Activated T-helper 1 cell treated with anti-CD3 and anti-CD28 coated beads, Interleukin-12 subunit alpha, Interleukin-12 subunit beta, Interleukin-2, Interleukin-4 antibody, amounts not matched to agents 30 ng/mL and 10 ng/mL and 1 ng/mL, durations not matched to agents 14 hours and 24 hours and 36 hours (primary cell): ENCODE measurements around the gene EGFLAM. TPM values are rescaled to one million over a fixed set of nuclear protein-coding genes. Genes with fewer than 3 reads are reported as not detected.

ENCODE experiments used
- DNase-seq: peaks from one replicate; pipeline ENCODE4 v3.0.0; 2021; ENCODE audit warnings: low spot score
- H3K27ac Mint-ChIP-seq: one replicate; pipeline ENCODE4 v1.8.0; 2021; ENCODE audit warnings: mild to moderate bottlenecking, mixed read lengths
- H3K27me3 Mint-ChIP-seq: one replicate; pipeline ENCODE4 v1.8.0; 2022; ENCODE audit warnings: mild to moderate bottlenecking, moderate library complexity, mixed read lengths; ENCODE audit not compliant: insufficient read depth
- H3K36me3 Mint-ChIP-seq: one replicate; pipeline ENCODE4 v1.8.0; 2021; ENCODE audit warnings: low read depth, mixed read lengths
- H3K4me1 Mint-ChIP-seq: one replicate; pipeline ENCODE4 v1.8.0; 2021; ENCODE audit warnings: low read depth, mixed read lengths
- H3K4me3 Mint-ChIP-seq: one replicate; pipeline ENCODE4 v1.8.0; 2021; ENCODE audit warnings: mild to moderate bottlenecking, moderate library complexity, mixed read lengths
- H3K9me3 Mint-ChIP-seq: one replicate; pipeline ENCODE4 v1.8.0; 2021; ENCODE audit warnings: mixed read lengths
- intact Hi-C: fragments of 100-400 bp; cut with micrococcal nuclease; formaldehyde crosslinking; loops from one replicate; pipeline ENCODE4 v1.15.1; 2024
- total RNA-seq: library from RNA; stranded (reverse); gene quantifications from 2 replicates; pipeline ENCODE4 v1.2.3, GENCODE V29; 2022

The EGFLAM gene
- total RNA-seq, 1 donor from 2014 or later: not detected

GRCh38 chr5:38285226-38285625, 26.9 kb downstream of the EGFLAM start:
- Mint-ChIP-seq H3K27me3 (no peaks in the 10 kb centered on the region), H3K4me1 (no peaks in the 10 kb centered on the region), H3K4me3 (no peak overlapping the region), H3K9me3 (no peaks in the 10 kb centered on the region), H3K27ac (no peak overlapping the region), H3K36me3 (no peaks in the 10 kb centered on the region)
- intact Hi-C loops: no loop called here
- no peak for DNase-seq

GRCh38 chr5:38286002-38286401, 27.6 kb downstream of the EGFLAM start:
- intact Hi-C loops: no loop called here
- Mint-ChIP-seq H3K27me3 (no peaks in the 10 kb centered on the region), H3K9me3 (no peaks in the 10 kb centered on the region), H3K4me3 (no peak overlapping the region), H3K27ac (no peak overlapping the region), H3K36me3 (no peaks in the 10 kb centered on the region), H3K4me1 (no peaks in the 10 kb centered on the region)
- DNase-seq: no peak

- H3K27me3 Mint-ChIP-seq: no peaks in the 10 kb centered on the region
- DNase-seq: no peak
- intact Hi-C loops: no loop called here
- no peaks in the 10 kb centered on the region for H3K9me3 Mint-ChIP-seq
- no peak overlapping the region for H3K27ac Mint-ChIP-seq
- no peak overlapping the region for H3K4me3 Mint-ChIP-seq
- H3K4me1 Mint-ChIP-seq: no peaks in the 10 kb centered on the region
- no peaks in the 10 kb centered on the region for H3K36me3 Mint-ChIP-seq
Measured at GRCh38 chr5:38287124-38287523, 28.8 kb downstream of the EGFLAM start.

- DNase-seq: no peak
- H3K9me3 Mint-ChIP-seq: no peaks in the 10 kb centered on the region
- H3K27me3 Mint-ChIP-seq: no peaks in the 10 kb centered on the region
- no peaks in the 10 kb centered on the region for H3K4me1 Mint-ChIP-seq
- intact Hi-C loops: no loop called here
- H3K36me3 Mint-ChIP-seq: no peaks in the 10 kb centered on the region
- H3K4me3 Mint-ChIP-seq: no peak overlapping the region
- H3K27ac Mint-ChIP-seq: no peak overlapping the region
Measured at GRCh38 chr5:38289457-38289856, 31.1 kb downstream of the EGFLAM start.

DNA sequence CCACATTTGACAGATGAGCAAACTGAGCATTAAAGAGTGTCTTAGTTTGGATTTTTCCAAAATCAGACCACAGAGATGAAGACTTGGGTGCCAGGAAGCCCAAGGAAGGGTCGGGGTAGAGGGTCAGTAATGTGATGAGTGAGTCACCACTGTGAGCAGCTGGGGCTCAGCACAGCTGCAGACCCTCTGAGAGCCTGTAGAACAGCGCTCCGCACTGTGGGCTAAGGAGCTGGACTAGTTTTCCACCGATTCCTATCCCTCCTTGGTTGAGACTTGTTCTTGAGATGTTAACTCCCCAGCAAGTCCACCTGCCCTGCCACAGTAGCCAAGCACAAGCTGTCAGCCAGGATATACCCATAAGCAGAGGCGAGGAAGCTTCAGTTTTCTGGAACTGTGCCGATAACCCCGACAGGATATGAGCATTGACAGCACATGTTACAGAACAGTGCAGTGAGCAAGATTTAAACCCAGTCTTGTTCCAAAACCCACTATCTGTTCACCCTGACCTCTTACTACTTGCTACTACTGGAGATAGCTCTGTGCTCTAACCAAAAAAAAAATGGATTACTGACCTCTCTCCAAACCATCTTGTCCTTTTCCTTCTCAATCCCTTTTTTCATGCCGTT, 31.8 kb downstream of the EGFLAM start:
- no peak for DNase-seq
- H3K36me3 Mint-ChIP-seq: no peaks in the 10 kb centered on the region
- H3K27ac Mint-ChIP-seq: no peak overlapping the region
- H3K4me3 Mint-ChIP-seq: no peak overlapping the region
- no peaks in the 10 kb centered on the region for H3K4me1 Mint-ChIP-seq
- no peaks in the 10 kb centered on the region for H3K27me3 Mint-ChIP-seq
- no peaks in the 10 kb centered on the region for H3K9me3 Mint-ChIP-seq
- intact Hi-C loops: no loop called here

GRCh38 chr5:38291355-38291754, 33.0 kb downstream of the EGFLAM start:
- Mint-ChIP-seq H3K9me3 (no peaks in the 10 kb centered on the region), H3K4me3 (no peak overlapping the region), H3K27me3 (no peaks in the 10 kb centered on the region), H3K36me3 (no peaks in the 10 kb centered on the region), H3K4me1 (no peaks in the 10 kb centered on the region), H3K27ac (no peak overlapping the region)
- intact Hi-C loops: no loop called here
- no peak for DNase-seq

- no peak overlapping the region for H3K4me3 Mint-ChIP-seq
- no peaks in the 10 kb centered on the region for H3K27me3 Mint-ChIP-seq
- H3K9me3 Mint-ChIP-seq: no peaks in the 10 kb centered on the region
- H3K4me1 Mint-ChIP-seq: no peaks in the 10 kb centered on the region
- DNase-seq: no peak
- H3K27ac Mint-ChIP-seq: no peak overlapping the region
- intact Hi-C loops: no loop called here
- no peaks in the 10 kb centered on the region for H3K36me3 Mint-ChIP-seq
Measured at GRCh38 chr5:38292228-38292627, 33.9 kb downstream of the EGFLAM start.

DNA sequence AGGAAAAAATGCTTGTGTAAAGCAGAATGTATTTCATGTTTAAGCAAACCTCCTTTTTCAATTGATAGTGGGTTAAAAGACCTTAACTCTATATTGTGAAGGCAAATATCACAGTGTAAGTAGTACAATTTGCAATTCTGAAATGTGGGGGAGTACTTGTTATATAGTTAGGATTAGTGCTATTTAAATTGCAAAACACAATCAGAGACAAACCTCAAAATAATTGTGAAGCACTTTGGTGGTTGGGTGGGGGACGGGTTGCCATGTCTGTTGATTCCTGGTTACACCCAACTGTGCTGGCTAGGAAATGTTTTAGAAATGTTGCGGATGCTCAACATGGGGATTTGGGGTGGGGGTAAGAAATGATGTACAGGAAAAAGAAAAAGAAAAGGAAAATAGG, 37.4 kb downstream of the EGFLAM start:
- H3K4me3 Mint-ChIP-seq: no peak overlapping the region

GRCh38 chr5:38297830-38298608, 39.7 kb downstream of the EGFLAM start:
- intact Hi-C loops: no loop called here
- Mint-ChIP-seq H3K4me1 (no peaks in the 10 kb centered on the region), H3K27ac (no peak overlapping the region), H3K36me3 (no peaks in the 10 kb centered on the region), H3K9me3 (no peaks in the 10 kb centered on the region), H3K4me3 (no peak overlapping the region), H3K27me3 (no peaks in the 10 kb centered on the region)
- no peak for DNase-seq

More for the DNA sequence above, 37.4 kb downstream of the EGFLAM start:
- no peak for DNase-seq
- H3K27ac Mint-ChIP-seq: no peak overlapping the region
- H3K9me3 Mint-ChIP-seq: no peaks in the 10 kb centered on the region
- H3K27me3 Mint-ChIP-seq: no peaks in the 10 kb centered on the region
- no peaks in the 10 kb centered on the region for H3K4me1 Mint-ChIP-seq
- no peaks in the 10 kb centered on the region for H3K36me3 Mint-ChIP-seq
- intact Hi-C loops: no loop called here

GRCh38 chr5:38299585-38299984, 41.2 kb downstream of the EGFLAM start:
- H3K27ac Mint-ChIP-seq: no peak overlapping the region

GRCh38 chr5:38305148-38305547, 46.8 kb downstream of the EGFLAM start:
- H3K4me1 Mint-ChIP-seq: no peaks in the 10 kb centered on the region

More at GRCh38 chr5:38299585-38299984, 41.2 kb downstream of the EGFLAM start:
- DNase-seq: no peak
- intact Hi-C loops: no loop called here
- Mint-ChIP-seq H3K36me3 (no peaks in the 10 kb centered on the region), H3K9me3 (peaks cover 6% of the 10 kb centered on the region), H3K4me3 (no peak overlapping the region), H3K27me3 (no peaks in the 10 kb centered on the region), H3K4me1 (no peaks in the 10 kb centered on the region)

GRCh38 chr5:38307845-38308244, 49.5 kb downstream of the EGFLAM start:
- DNase-seq: no peak

More at GRCh38 chr5:38305148-38305547, 46.8 kb downstream of the EGFLAM start:
- no peak overlapping the region for H3K27ac Mint-ChIP-seq
- DNase-seq: no peak
- H3K9me3 Mint-ChIP-seq: peaks cover 28% of the 10 kb centered on the region
- H3K36me3 Mint-ChIP-seq: no peaks in the 10 kb centered on the region
- H3K27me3 Mint-ChIP-seq: no peaks in the 10 kb centered on the region
- intact Hi-C loops: no loop called here
- H3K4me3 Mint-ChIP-seq: no peak overlapping the region

DNA sequence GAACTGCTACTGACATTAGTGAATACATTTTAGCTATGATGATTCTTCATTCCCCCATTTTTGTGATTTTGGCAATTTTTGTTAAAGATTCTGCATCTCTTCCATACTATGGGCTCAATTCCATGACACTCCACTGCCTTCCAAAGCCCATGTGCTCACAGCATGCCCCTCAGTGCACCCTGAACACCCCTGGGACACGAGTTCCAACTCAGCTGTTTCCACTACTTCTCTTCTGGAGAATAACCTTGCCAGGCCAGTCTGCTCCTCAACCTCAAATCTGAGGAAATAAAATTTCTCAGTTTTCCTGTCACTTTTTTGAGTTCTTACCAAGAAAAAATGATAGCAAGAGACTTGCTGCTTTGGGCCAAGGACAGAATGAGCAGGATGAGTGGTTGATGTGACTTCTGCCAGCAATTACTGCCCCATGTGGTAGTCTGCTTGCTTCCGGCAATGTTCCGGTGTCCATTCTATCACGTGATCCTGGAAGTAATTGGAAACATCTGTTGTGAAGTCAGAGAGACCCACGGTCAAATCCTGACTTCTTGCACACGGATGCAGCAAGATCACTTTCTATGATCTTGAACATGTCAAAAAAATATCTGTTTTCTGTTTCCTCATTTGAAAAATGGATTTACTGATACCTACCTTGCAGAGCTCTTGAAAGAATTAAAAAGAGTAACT, 58.3 kb downstream of the EGFLAM start:
- H3K27ac Mint-ChIP-seq: no peak overlapping the region
- H3K27me3 Mint-ChIP-seq: no peaks in the 10 kb centered on the region
- no peak overlapping the region for H3K4me3 Mint-ChIP-seq
- intact Hi-C loops: no loop called here
- no peaks in the 10 kb centered on the region for H3K36me3 Mint-ChIP-seq
- H3K4me1 Mint-ChIP-seq: no peaks in the 10 kb centered on the region
- H3K9me3 Mint-ChIP-seq: no peaks in the 10 kb centered on the region
- no peak for DNase-seq

More at GRCh38 chr5:38307845-38308244, 49.5 kb downstream of the EGFLAM start:
- no peaks in the 10 kb centered on the region for H3K36me3 Mint-ChIP-seq
- no peaks in the 10 kb centered on the region for H3K27me3 Mint-ChIP-seq
- no peak overlapping the region for H3K4me3 Mint-ChIP-seq
- intact Hi-C loops: no loop called here
- H3K9me3 Mint-ChIP-seq: peaks cover 28% of the 10 kb centered on the region
- H3K4me1 Mint-ChIP-seq: no peaks in the 10 kb centered on the region
- H3K27ac Mint-ChIP-seq: no peak overlapping the region
